K562 (cell line): ENCODE data around the gene PEDS1. TPM values are rescaled to one million over a fixed set of nuclear protein-coding genes. Genes with fewer than 3 reads are reported as not detected.

Source experiments
- JUND ChIP-seq, 2 experiments: IDR thresholded peaks; 2 replicates in 1 of 2; 3 replicates in 1 of 2; pipeline ENCODE4 v1.6.1; 2011; ENCODE audit warnings: borderline replicate concordance in 2 of 2, low read depth in 2 of 2, low read length in 2 of 2, improper control_type of control experiment in 1 of 2, missing biosample characterization in 1 of 2, missing genetic modification characterization in 1 of 2, missing genetic modification reagents in 1 of 2
- MXI1 ChIP-seq: IDR thresholded peaks from 2 replicates; pipeline ENCODE4 v1.6.1; 2011; ENCODE audit warnings: low read depth, mild to moderate bottlenecking, improper control_type of control experiment, low read length
- MYC ChIP-seq, 2 experiments: fragments of 250-450 bp in 1 of 2; sonication (Bioruptor Pico) in 1 of 2; IDR thresholded peaks; 2 replicates each; pipeline versions ENCODE4 v1.5.1 to v1.6.1; 2012 to 2021; ENCODE audit warnings: low read depth in 2 of 2, borderline replicate concordance in 1 of 2, improper control_type of control experiment in 1 of 2, low read length in 1 of 2, mild to moderate bottlenecking in 1 of 2, moderate library complexity in 1 of 2
- PHF20 ChIP-seq: fragments of 450-650 bp; IDR thresholded peaks from 2 replicates; pipeline ENCODE4 v1.6.1; 2018; ENCODE audit not compliant: partially characterized antibody
- POLR2AphosphoS5 ChIP-seq: IDR thresholded peaks from 2 replicates; pipeline ENCODE4 v1.6.1; 2011; ENCODE audit warnings: mild to moderate bottlenecking, low read depth, low read length, moderate library complexity; ENCODE audit not compliant: control insufficient read depth, insufficient read depth
- POLR2G ChIP-seq: fragments of 200-400 bp; formaldehyde crosslinking; IDR thresholded peaks from 2 replicates; pipeline ENCODE4 v1.6.1; 2017; ENCODE audit warnings: low read depth, mild to moderate bottlenecking, antibody characterized with exemption, low read length, moderate library complexity
- SMARCE1 ChIP-seq: fragments of 450-650 bp; IDR thresholded peaks from 2 replicates; pipeline ENCODE4 v1.7.1; 2016; ENCODE audit warnings: mild to moderate bottlenecking
- SP2 ChIP-seq: IDR thresholded peaks from 2 replicates; pipeline ENCODE4 v1.6.1; 2011; ENCODE audit warnings: mild to moderate bottlenecking, low read depth, low read length, moderate library complexity; ENCODE audit not compliant: poor library complexity, severe bottlenecking; ENCODE audit errors: extremely low read depth
- TBL1XR1 ChIP-seq, 2 experiments: IDR thresholded peaks; 2 replicates each; pipeline ENCODE4 v1.6.1; 2012; ENCODE audit warnings: improper control_type of control experiment in 2 of 2, low read length in 2 of 2, mild to moderate bottlenecking in 1 of 2
- polyA plus RNA-seq, 8 experiments: library from polyadenylated mRNA; depleted of rRNA in 4 of 8; stranded (reverse) in 5 of 8; unstranded in 3 of 8; fragments of >200 nt; fragmentation: Nextera tagmentation in 2 of 8; fragmentation: Illumina TruSeq in 1 of 8; extraction: Ambion mirVana in 2 of 8; extraction: Trizol in 1 of 8; gene quantifications; 2 replicates each; pipeline versions ENCODE4 v1.2.1 to v1.2.3, GENCODE V29; 2011 to 2014; ENCODE audit warnings: inconsistent platforms in 1 of 8, missing spikeins in 1 of 8
- total RNA-seq, 7 experiments: library from RNA; depleted of rRNA in 6 of 7; stranded (reverse); fragments of >200 nt in 6 of 7; fragmentation: Illumina TruSeq in 2 of 7; extraction: Trizol in 2 of 7; gene quantifications; 2 replicates each; pipeline versions ENCODE4 v1.2.1 to v1.2.3, GENCODE V29; 2011 to 2021; ENCODE audit warnings: low replicate concordance in 1 of 7
- TF ChIP-seq, protein P1 (sequence below): fragments of 450-650 bp; formaldehyde crosslinking; IDR thresholded peaks from 2 replicates; pipeline ENCODE4 v1.4.0; 2020; ENCODE audit warnings: mild to moderate bottlenecking
- TF ChIP-seq, protein P2 (sequence below): fragments of 200-800 bp; sonication (Bioruptor generic); IDR thresholded peaks from 2 replicates; pipeline ENCODE4 v1.6.1; 2017; ENCODE audit warnings: missing genetic modification characterization, missing compliant biosample characterization
- TF ChIP-seq, protein P3 (sequence below), 2 experiments: IDR thresholded peaks; 2 replicates each; pipeline ENCODE4 v1.6.1; 2011; ENCODE audit warnings: borderline replicate concordance in 1 of 2, control low read depth in 1 of 2, low read depth in 1 of 2, low read length in 1 of 2, mild to moderate bottlenecking in 1 of 2, mixed read lengths in 1 of 2, moderate library complexity in 1 of 2; ENCODE audit not compliant: insufficient read depth in 1 of 2, insufficient read length in 1 of 2, poor library complexity in 1 of 2, severe bottlenecking in 1 of 2; ENCODE audit errors: extremely low read depth in 1 of 2
- TF ChIP-seq, protein P4 (sequence below): fragments of 450-650 bp; IDR thresholded peaks from 2 replicates; pipeline ENCODE4 v1.7.1; 2018; ENCODE audit warnings: mild to moderate bottlenecking, low read depth; ENCODE audit not compliant: partially characterized antibody
- TF ChIP-seq, protein P5 (sequence below): fragments of 450-650 bp; formaldehyde crosslinking; IDR thresholded peaks from 2 replicates; pipeline ENCODE4 v1.4.0; 2020; ENCODE audit warnings: mild to moderate bottlenecking, moderate library complexity

PEDS1 gene
- total and polyA plus RNA-seq, 9 of the 15 experiments (the other 6 are each of a cell fraction or from before 2014, with no cell fraction given) = 2.9 to 38.5 (median 24.2) TPM

DNA sequence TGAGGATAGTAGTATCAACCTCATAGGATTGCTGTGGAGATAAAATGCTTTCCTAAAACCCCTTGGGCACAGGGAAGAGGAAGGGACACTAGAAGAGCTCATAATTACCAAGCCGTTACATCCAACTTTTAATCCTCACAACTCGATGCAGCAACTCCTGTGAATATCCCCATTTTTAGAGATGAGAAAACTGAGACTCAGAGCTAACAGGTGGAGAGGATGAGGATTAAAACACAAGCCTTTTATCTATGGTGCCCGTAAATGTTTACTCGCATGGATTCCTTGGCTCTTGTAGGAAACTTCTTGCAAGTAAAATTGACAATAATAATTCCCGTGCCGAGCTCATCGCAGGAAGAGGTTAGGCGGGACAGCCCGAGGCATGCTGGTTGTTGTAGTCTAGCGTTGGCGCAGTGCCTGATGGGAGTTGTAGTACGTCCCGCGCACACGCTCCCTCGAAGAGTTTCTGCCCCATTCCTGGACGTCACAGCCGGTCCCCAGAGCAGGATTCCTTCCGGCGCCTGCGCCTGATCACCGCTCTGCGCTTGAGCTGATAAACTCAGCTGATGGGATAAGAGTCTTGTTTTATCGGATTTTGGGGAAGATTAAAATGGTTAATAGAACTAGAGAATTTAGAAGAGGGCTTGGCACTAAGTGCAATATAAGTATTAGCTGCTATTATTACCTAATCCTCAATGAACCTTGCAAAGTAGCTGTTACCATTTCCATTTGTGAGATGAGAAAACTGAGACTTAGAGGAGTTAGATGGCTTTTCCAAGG lies 37.7 kb downstream of the PEDS1 start (continued):
- TF ChIP-seq, protein P1, sequence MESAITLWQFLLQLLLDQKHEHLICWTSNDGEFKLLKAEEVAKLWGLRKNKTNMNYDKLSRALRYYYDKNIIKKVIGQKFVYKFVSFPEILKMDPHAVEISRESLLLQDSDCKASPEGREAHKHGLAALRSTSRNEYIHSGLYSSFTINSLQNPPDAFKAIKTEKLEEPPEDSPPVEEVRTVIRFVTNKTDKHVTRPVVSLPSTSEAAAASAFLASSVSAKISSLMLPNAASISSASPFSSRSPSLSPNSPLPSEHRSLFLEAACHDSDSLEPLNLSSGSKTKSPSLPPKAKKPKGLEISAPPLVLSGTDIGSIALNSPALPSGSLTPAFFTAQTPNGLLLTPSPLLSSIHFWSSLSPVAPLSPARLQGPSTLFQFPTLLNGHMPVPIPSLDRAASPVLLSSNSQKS (CRISPR knock-in tag) = no peak
- TF ChIP-seq MXI1 (0 out of 2 replicates have a peak, but pooled peaks have one; percentile 54), MYC (IDR thresholded peaks at IDR 0.05; ENCODE audit: low read depth, low read length) (peak; percentile 88), MYC (CRISPR knock-in tag; IDR thresholded peaks at IDR 0.05; ENCODE audit: borderline replicate concordance, low read depth) (no peak), TBL1XR1 (IDR thresholded peaks at IDR 0.05; ENCODE audit: low read length in 2 of 2) (0 out of 4 replicates have a peak, but pooled peaks have one; percentile 10 to 19), SMARCE1 (0 out of 2 replicates have a peak, but pooled peaks have one; percentile 26), POLR2G (peak; percentile 55), SP2 (no peak), POLR2AphosphoS5 (peak; percentile 58), PHF20 (peak; percentile 55), JUND (IDR thresholded peaks at IDR 0.05; ENCODE audit: borderline replicate concordance, low read depth, low read length) (peak; percentile 71), JUND (tag; IDR thresholded peaks at IDR 0.05; ENCODE audit: borderline replicate concordance, low read depth, low read length) (no peak; the same call in 2 of the 3 replicates)
- TF ChIP-seq, protein P2, sequence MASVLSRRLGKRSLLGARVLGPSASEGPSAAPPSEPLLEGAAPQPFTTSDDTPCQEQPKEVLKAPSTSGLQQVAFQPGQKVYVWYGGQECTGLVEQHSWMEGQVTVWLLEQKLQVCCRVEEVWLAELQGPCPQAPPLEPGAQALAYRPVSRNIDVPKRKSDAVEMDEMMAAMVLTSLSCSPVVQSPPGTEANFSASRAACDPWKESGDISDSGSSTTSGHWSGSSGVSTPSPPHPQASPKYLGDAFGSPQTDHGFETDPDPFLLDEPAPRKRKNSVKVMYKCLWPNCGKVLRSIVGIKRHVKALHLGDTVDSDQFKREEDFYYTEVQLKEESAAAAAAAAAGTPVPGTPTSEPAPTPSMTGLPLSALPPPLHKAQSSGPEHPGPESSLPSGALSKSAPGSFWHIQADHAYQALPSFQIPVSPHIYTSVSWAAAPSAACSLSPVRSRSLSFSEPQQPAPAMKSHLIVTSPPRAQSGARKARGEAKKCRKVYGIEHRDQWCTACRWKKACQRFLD (CRISPR knock-in tag) = peak; percentile 71; the same call in 1 of the 2 replicates
- TF ChIP-seq, protein P3, sequence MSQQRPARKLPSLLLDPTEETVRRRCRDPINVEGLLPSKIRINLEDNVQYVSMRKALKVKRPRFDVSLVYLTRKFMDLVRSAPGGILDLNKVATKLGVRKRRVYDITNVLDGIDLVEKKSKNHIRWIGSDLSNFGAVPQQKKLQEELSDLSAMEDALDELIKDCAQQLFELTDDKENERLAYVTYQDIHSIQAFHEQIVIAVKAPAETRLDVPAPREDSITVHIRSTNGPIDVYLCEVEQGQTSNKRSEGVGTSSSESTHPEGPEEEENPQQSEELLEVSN (IDR thresholded peaks at IDR 0.05; ENCODE audit: borderline replicate concordance in 1 of 2, extremely low read depth in 1 of 2, insufficient read depth in 1 of 2, insufficient read length in 1 of 2, low read depth in 1 of 2, low read length in 1 of 2, poor library complexity in 1 of 2, severe bottlenecking in 1 of 2) = peak; percentile 49 to 53
- TF ChIP-seq, protein P4, sequence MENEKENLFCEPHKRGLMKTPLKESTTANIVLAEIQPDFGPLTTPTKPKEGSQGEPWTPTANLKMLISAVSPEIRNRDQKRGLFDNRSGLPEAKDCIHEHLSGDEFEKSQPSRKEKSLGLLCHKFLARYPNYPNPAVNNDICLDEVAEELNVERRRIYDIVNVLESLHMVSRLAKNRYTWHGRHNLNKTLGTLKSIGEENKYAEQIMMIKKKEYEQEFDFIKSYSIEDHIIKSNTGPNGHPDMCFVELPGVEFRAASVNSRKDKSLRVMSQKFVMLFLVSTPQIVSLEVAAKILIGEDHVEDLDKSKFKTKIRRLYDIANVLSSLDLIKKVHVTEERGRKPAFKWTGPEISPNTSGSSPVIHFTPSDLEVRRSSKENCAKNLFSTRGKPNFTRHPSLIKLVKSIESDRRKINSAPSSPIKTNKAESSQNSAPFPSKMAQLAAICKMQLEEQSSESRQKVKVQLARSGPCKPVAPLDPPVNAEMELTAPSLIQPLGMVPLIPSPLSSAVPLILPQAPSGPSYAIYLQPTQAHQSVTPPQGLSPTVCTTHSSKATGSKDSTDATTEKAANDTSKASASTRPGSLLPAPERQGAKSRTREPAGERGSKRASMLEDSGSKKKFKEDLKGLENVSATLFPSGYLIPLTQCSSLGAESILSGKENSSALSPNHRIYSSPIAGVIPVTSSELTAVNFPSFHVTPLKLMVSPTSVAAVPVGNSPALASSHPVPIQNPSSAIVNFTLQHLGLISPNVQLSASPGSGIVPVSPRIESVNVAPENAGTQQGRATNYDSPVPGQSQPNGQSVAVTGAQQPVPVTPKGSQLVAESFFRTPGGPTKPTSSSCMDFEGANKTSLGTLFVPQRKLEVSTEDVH = peak; percentile 52
- TF ChIP-seq, protein P5, sequence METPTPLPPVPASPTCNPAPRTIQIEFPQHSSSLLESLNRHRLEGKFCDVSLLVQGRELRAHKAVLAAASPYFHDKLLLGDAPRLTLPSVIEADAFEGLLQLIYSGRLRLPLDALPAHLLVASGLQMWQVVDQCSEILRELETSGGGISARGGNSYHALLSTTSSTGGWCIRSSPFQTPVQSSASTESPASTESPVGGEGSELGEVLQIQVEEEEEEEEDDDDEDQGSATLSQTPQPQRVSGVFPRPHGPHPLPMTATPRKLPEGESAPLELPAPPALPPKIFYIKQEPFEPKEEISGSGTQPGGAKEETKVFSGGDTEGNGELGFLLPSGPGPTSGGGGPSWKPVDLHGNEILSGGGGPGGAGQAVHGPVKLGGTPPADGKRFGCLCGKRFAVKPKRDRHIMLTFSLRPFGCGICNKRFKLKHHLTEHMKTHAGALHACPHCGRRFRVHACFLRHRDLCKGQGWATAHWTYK = 0 out of 2 replicates have a peak, but pooled peaks have one; percentile 15
